ENCODE measurements around the gene FBXO41. TPM values are rescaled to one million over a fixed set of nuclear protein-coding genes. Genes with fewer than 3 reads are reported as not detected.
A peak's percentile ranks its signal among the peaks of the same experiment; 100 is the strongest.

The FBXO41 gene
- total and polyA plus RNA-seq, 9 of the 15 experiments (the other 6 are each of a cell fraction or from before 2014, with no cell fraction given) = 0.21 to 8.2 (median 3.5) TPM

DNA sequence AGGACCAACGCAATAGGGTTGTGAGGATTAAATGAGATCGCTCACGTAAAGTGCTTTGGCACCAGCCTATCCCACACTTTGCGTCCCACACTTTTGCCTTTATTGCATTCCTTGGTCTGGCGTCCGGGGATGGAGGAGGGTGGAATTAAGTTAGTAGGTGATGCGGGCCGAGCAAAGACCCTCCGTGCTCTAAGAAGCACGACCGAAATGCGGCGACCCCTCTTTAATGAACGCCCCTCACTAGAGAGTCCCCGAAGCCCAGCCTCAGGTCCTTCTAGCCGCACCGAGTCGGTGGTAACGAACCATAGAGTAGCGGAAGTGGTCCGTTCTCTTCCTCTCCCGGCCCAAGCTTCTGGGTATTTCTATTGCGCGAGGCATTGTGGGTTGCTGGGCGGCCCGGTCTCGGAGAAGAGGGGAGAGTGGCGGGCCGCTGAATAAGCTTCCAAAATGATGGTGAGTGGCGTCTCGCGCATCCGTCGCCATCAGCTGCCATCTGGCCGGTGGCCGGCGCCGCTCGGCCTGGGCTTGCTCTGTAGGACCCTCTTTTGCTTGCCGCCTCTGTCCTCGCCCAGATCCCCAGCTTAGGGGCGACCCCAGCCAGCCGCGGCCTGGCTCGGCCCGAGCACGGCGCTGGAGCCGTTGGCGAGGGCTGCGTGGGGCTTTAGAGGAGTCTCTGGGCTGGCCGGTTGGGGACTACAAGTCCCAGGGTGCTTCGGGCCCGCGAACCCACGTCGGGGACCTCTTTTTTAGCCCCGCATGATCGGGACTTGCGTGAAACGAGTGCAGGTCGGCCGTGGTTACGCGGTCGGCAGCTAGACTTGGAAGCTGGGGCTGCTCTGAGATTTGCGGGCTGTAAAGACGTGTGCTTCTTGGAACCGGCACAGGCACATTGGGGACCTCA is 50.1 kb downstream of the FBXO41 start, which contains the start of gene CCT7 (continued):
- TF ChIP-seq L3MBTL2 (IDR thresholded peaks at IDR 0.05) (peak; percentile 47; the same call in 1 of the 2 replicates), RBFOX2 (IDR thresholded peaks at IDR 0.05; ENCODE audit: low read depth, low read length) (peak; percentile 98), PCBP1 (IDR thresholded peaks at IDR 0.05; ENCODE audit: low read depth, low read length, poor library complexity, severe bottlenecking) (peak; percentile 82), ZNF212 (CRISPR knock-in tag; IDR thresholded peaks at IDR 0.05) (no peak), GATA2 (CRISPR knock-in tag; IDR thresholded peaks at IDR 0.05) (no peak), MCM7 (IDR thresholded peaks at IDR 0.05) (no peak), SPI1 (IDR thresholded peaks at IDR 0.05; ENCODE audit: borderline replicate concordance, low read depth, low read length) (peak; percentile 72), ZNF134 (CRISPR knock-in tag; conservative IDR thresholded peaks at IDR 0.05) (0 out of 2 replicates have a peak, but pooled peaks have one; percentile 34), MYNN (IDR thresholded peaks at IDR 0.05) (0 out of 2 replicates have a peak, but pooled peaks have one; percentile 40), MYNN (CRISPR knock-in tag; IDR thresholded peaks at IDR 0.05) (no peak), FOXA3 (CRISPR knock-in tag; conservative IDR thresholded peaks at IDR 0.05 in 1 of 2, IDR thresholded peaks at IDR 0.05 in 1 of 2) (no peak), RBM39 (optimal IDR thresholded peaks at IDR 0.05; ENCODE audit: low read depth, low read length) (peak; percentile 91), SOX6 (IDR thresholded peaks at IDR 0.05) (peak; percentile 30; the same call in 1 of the 2 replicates), BRD9 (IDR thresholded peaks at IDR 0.05; ENCODE audit: low read depth, partially characterized antibody) (peak; percentile 97), CHCHD3 (CRISPR knock-in tag; IDR thresholded peaks at IDR 0.05) (no peak), CXXC5 (CRISPR knock-in tag; IDR thresholded peaks at IDR 0.05) (peak; percentile 64), MYC (IDR thresholded peaks at IDR 0.05; ENCODE audit: low read depth, low read length) (peak; percentile 95), MYC (CRISPR knock-in tag; IDR thresholded peaks at IDR 0.05; ENCODE audit: borderline replicate concordance, low read depth) (peak; percentile 94), FOSL1 (tag; conservative IDR thresholded peaks at IDR 0.05) (no peak), ZNF12 (CRISPR knock-in tag; IDR thresholded peaks at IDR 0.05) (no peak; the same call in 1 of the 2 replicates), KLF6 (CRISPR knock-in tag; IDR thresholded peaks at IDR 0.05; ENCODE audit: borderline replicate concordance) (0 out of 2 replicates have a peak, but pooled peaks have one; percentile 6), MCM2 (IDR thresholded peaks at IDR 0.05; ENCODE audit: low read depth) (no peak), PHF20 (IDR thresholded peaks at IDR 0.05; ENCODE audit: partially characterized antibody) (peak; percentile 95), SUPT5H (IDR thresholded peaks at IDR 0.05) (peak; percentile 97)
- TF ChIP-seq, protein P1, sequence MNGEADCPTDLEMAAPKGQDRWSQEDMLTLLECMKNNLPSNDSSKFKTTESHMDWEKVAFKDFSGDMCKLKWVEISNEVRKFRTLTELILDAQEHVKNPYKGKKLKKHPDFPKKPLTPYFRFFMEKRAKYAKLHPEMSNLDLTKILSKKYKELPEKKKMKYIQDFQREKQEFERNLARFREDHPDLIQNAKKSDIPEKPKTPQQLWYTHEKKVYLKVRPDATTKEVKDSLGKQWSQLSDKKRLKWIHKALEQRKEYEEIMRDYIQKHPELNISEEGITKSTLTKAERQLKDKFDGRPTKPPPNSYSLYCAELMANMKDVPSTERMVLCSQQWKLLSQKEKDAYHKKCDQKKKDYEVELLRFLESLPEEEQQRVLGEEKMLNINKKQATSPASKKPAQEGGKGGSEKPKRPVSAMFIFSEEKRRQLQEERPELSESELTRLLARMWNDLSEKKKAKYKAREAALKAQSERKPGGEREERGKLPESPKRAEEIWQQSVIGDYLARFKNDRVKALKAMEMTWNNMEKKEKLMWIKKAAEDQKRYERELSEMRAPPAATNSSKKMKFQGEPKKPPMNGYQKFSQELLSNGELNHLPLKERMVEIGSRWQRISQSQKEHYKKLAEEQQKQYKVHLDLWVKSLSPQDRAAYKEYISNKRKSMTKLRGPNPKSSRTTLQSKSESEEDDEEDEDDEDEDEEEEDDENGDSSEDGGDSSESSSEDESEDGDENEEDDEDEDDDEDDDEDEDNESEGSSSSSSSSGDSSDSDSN (IDR thresholded peaks at IDR 0.05; ENCODE audit: borderline replicate concordance in 1 of 2, low read depth in 2 of 2, low read length in 2 of 2) = 0 out of 4 replicates have a peak, but pooled peaks of 1 of the 2 experiments have one; percentile 24
- TF ChIP-seq, protein P2, sequence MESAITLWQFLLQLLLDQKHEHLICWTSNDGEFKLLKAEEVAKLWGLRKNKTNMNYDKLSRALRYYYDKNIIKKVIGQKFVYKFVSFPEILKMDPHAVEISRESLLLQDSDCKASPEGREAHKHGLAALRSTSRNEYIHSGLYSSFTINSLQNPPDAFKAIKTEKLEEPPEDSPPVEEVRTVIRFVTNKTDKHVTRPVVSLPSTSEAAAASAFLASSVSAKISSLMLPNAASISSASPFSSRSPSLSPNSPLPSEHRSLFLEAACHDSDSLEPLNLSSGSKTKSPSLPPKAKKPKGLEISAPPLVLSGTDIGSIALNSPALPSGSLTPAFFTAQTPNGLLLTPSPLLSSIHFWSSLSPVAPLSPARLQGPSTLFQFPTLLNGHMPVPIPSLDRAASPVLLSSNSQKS (CRISPR knock-in tag; IDR thresholded peaks at IDR 0.05) = no peak
